ENCODE results near the gene HDAC1.

DNA sequence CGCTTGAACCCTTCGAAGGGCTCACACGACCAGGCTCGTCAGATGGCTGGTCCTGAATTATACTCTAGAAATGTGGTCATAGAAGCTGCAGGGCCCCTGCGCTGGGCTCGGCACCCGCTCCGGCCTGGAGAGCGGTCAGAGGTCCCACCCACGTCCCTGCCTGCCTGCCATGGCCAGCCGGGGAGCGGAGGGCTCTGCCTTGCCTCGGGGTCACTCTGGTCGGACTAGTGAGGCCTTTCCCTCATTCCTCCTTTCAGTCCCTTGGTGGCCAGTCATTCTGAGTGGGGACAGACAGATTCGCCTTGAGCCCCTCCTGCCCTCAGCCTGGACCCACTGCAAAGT lies 44.7 kb downstream of the HDAC1 start:
- TF ChIP-seq, protein P1, sequence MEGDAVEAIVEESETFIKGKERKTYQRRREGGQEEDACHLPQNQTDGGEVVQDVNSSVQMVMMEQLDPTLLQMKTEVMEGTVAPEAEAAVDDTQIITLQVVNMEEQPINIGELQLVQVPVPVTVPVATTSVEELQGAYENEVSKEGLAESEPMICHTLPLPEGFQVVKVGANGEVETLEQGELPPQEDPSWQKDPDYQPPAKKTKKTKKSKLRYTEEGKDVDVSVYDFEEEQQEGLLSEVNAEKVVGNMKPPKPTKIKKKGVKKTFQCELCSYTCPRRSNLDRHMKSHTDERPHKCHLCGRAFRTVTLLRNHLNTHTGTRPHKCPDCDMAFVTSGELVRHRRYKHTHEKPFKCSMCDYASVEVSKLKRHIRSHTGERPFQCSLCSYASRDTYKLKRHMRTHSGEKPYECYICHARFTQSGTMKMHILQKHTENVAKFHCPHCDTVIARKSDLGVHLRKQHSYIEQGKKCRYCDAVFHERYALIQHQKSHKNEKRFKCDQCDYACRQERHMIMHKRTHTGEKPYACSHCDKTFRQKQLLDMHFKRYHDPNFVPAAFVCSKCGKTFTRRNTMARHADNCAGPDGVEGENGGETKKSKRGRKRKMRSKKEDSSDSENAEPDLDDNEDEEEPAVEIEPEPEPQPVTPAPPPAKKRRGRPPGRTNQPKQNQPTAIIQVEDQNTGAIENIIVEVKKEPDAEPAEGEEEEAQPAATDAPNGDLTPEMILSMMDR (IDR thresholded peaks at IDR 0.05; ENCODE audit: borderline replicate concordance, extremely low read depth, low read length, poor library complexity, severe bottlenecking): no peak
- TF ChIP-seq EZH2 (IDR thresholded peaks at IDR 0.05; ENCODE audit: borderline replicate concordance, low read depth, low read length, severe bottlenecking): no peak

Measured in DND-41 (cell line).